Body of pancreas (tissue), 4 donors: ENCODE results near the gene SPAG5.

Experiments
- POLR2A ChIP-seq, 3 donors: fragments of 450-650 bp; IDR thresholded peaks; one replicate each; pipeline ENCODE4 v1.6.1; 2016; ENCODE audit warnings: antibody characterized with exemption in 3 of 3, mild to moderate bottlenecking in 2 of 3
- TF ChIP-seq, protein P1 (sequence below), 7 experiments: fragments of 450-650 bp in 4 of 7; fragments of 200-600 bp in 3 of 7; sonication (generic) in 3 of 7; IDR thresholded peaks; one replicate each; pipeline ENCODE4 v1.5.1; 2016 to 2019; ENCODE audit warnings: antibody characterized with exemption in 7 of 7

DNA sequence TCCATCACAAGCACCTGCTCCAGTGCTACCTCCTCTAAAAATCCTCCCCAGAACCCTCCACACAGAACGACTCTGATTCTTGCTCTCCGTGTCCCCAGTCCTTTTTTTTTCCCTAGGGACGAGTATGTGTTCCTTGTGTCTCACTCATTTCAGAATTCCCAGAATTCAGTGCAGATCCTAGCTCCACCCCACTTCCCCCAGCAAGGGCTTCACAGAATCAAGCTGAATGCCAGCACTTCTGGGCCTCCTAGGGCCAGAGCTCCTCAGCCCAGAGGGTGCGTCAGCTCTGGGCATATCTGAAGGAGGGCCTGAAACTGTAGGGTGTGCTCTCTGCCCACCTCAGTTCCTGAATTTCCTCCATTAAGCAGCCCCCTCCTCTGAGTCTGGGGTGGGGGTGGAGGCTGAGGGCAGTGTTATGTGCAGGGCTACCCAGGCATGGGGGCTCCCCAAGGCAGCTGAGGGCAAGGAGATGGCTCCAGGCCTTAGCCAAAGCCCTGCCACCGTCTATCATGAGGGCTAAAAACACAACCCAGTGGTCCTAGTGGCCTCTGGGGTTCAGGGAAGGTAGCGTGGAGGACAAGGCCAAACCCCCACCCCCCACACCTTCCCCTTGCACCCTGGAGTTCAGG lies 52.9 kb downstream of the SPAG5 start:
- TF ChIP-seq, protein P1, sequence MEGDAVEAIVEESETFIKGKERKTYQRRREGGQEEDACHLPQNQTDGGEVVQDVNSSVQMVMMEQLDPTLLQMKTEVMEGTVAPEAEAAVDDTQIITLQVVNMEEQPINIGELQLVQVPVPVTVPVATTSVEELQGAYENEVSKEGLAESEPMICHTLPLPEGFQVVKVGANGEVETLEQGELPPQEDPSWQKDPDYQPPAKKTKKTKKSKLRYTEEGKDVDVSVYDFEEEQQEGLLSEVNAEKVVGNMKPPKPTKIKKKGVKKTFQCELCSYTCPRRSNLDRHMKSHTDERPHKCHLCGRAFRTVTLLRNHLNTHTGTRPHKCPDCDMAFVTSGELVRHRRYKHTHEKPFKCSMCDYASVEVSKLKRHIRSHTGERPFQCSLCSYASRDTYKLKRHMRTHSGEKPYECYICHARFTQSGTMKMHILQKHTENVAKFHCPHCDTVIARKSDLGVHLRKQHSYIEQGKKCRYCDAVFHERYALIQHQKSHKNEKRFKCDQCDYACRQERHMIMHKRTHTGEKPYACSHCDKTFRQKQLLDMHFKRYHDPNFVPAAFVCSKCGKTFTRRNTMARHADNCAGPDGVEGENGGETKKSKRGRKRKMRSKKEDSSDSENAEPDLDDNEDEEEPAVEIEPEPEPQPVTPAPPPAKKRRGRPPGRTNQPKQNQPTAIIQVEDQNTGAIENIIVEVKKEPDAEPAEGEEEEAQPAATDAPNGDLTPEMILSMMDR (IDR thresholded peaks at IDR 0.05), result no peak
- no peak for TF ChIP-seq POLR2A (IDR thresholded peaks at IDR 0.05)
